IMR-90 (cell line): ENCODE data around the gene ESR1.

ENCODE experiments used
- CEBPB ChIP-seq: IDR thresholded peaks from 2 replicates; pipeline ENCODE4 v1.6.1; 2012; ENCODE audit warnings: low read depth, low read length, improper control_type of control experiment
- CHD1 ChIP-seq: IDR thresholded peaks from 2 replicates; pipeline ENCODE4 v1.6.1; 2012; ENCODE audit warnings: low read depth, low read length, improper control_type of control experiment
- ELK1 ChIP-seq: fragments of 150-350 bp; IDR thresholded peaks from 2 replicates; pipeline ENCODE4 v1.6.1; 2016; ENCODE audit warnings: low read depth, mild to moderate bottlenecking, low read length, moderate library complexity, borderline replicate concordance
- MAFK ChIP-seq: IDR thresholded peaks from 2 replicates; pipeline ENCODE4 v1.6.1; 2012; ENCODE audit warnings: low read depth, low read length, improper control_type of control experiment
- POLR2A ChIP-seq: IDR thresholded peaks from 2 replicates; pipeline ENCODE4 v1.6.1; 2012; ENCODE audit warnings: mild to moderate bottlenecking, low read depth, low read length
- RAD21 ChIP-seq: IDR thresholded peaks from 2 replicates; pipeline ENCODE4 v1.6.1; 2012; ENCODE audit warnings: low read length, improper control_type of control experiment
- TF ChIP-seq, protein P1 (sequence below): conservative IDR thresholded peaks from 2 replicates; pipeline ENCODE4 v1.5.1; 2012; ENCODE audit warnings: mild to moderate bottlenecking, low read depth, low read length, improper control_type of control experiment
- TF ChIP-seq, protein P2 (sequence below): fragments of 150-350 bp; IDR thresholded peaks from 2 replicates; pipeline ENCODE4 v1.6.1; 2017; ENCODE audit warnings: mild to moderate bottlenecking, antibody characterized with exemption, low read length, low read depth

GRCh38 chr6:151782560-151782959 is 24.9 kb upstream of the ESR1 start:
- TF ChIP-seq, protein P1, sequence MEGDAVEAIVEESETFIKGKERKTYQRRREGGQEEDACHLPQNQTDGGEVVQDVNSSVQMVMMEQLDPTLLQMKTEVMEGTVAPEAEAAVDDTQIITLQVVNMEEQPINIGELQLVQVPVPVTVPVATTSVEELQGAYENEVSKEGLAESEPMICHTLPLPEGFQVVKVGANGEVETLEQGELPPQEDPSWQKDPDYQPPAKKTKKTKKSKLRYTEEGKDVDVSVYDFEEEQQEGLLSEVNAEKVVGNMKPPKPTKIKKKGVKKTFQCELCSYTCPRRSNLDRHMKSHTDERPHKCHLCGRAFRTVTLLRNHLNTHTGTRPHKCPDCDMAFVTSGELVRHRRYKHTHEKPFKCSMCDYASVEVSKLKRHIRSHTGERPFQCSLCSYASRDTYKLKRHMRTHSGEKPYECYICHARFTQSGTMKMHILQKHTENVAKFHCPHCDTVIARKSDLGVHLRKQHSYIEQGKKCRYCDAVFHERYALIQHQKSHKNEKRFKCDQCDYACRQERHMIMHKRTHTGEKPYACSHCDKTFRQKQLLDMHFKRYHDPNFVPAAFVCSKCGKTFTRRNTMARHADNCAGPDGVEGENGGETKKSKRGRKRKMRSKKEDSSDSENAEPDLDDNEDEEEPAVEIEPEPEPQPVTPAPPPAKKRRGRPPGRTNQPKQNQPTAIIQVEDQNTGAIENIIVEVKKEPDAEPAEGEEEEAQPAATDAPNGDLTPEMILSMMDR: no peak
- TF ChIP-seq CEBPB: no peak
- TF ChIP-seq CHD1: no peak
- TF ChIP-seq MAFK: no peak
- TF ChIP-seq ELK1: no peak
- no peak for TF ChIP-seq POLR2A
- TF ChIP-seq RAD21: no peak
- TF ChIP-seq, protein P2, sequence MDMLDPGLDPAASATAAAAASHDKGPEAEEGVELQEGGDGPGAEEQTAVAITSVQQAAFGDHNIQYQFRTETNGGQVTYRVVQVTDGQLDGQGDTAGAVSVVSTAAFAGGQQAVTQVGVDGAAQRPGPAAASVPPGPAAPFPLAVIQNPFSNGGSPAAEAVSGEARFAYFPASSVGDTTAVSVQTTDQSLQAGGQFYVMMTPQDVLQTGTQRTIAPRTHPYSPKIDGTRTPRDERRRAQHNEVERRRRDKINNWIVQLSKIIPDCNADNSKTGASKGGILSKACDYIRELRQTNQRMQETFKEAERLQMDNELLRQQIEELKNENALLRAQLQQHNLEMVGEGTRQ: no peak
